H1 (cell line): Measurements from ENCODE around the gene WDR64.

Source experiments
- CBX8 ChIP-seq: fragments of 300-800, 300-1000 bp; sonication (generic); IDR thresholded peaks from 2 replicates; pipeline ENCODE4 v1.7.1; 2016; ENCODE audit warnings: low read depth, low read length, borderline replicate concordance
- CREB1 ChIP-seq: IDR thresholded peaks from 2 replicates; pipeline ENCODE4 v1.6.1; 2012; ENCODE audit warnings: inconsistent platforms
- CTCF ChIP-seq, 3 experiments: IDR thresholded peaks; 1 replicate in 2 of 3; 2 replicates in 1 of 3; pipeline versions ENCODE4 v1.5.1 to v1.6.1; 2011; ENCODE audit warnings: low read length in 3 of 3, mild to moderate bottlenecking in 3 of 3, inconsistent platforms in 2 of 3, low read depth in 1 of 3, moderate library complexity in 1 of 3; ENCODE audit not compliant: insufficient read depth in 1 of 3; ENCODE audit errors: control extremely low read depth in 1 of 3
- E2F6 ChIP-seq: IDR thresholded peaks from 2 replicates; pipeline ENCODE4 v1.6.1; 2012; ENCODE audit warnings: inconsistent platforms
- EZH2 ChIP-seq: fragments of 200-600 bp; sonication (generic); IDR thresholded peaks from 2 replicates; pipeline ENCODE4 v1.7.1; 2012; ENCODE audit warnings: low read depth, mild to moderate bottlenecking, moderate library complexity, low read length, inconsistent platforms; ENCODE audit not compliant: severe bottlenecking
- NRF1 ChIP-seq: IDR thresholded peaks from 2 replicates; pipeline ENCODE4 v1.6.1; 2011; ENCODE audit warnings: mild to moderate bottlenecking, low read depth, low read length, improper control_type of control experiment
- POLR2AphosphoS5 ChIP-seq: IDR thresholded peaks from 2 replicates; pipeline ENCODE4 v1.6.1; 2011; ENCODE audit warnings: low read depth, low read length
- RAD21 ChIP-seq, 2 experiments: IDR thresholded peaks in 1 of 2; conservative IDR thresholded peaks in 1 of 2; 2 replicates each; pipeline ENCODE4 v1.6.1; 2011; ENCODE audit warnings: low read depth in 2 of 2, low read length in 2 of 2, improper control_type of control experiment in 1 of 2, inconsistent platforms in 1 of 2, mild to moderate bottlenecking in 1 of 2, moderate library complexity in 1 of 2
- RFX5 ChIP-seq: IDR thresholded peaks from 2 replicates; pipeline ENCODE4 v1.6.1; 2011; ENCODE audit warnings: low read depth, low read length, improper control_type of control experiment, borderline replicate concordance
- SP1 ChIP-seq: IDR thresholded peaks from 2 replicates; pipeline ENCODE4 v1.6.1; 2011; ENCODE audit warnings: low read depth, low read length
- SRF ChIP-seq: IDR thresholded peaks from 2 replicates; pipeline ENCODE4 v1.6.1; 2011; ENCODE audit warnings: mild to moderate bottlenecking, low read depth, low read length, moderate library complexity
- TAF1 ChIP-seq: IDR thresholded peaks from 2 replicates; pipeline ENCODE4 v1.6.1; 2011; ENCODE audit warnings: mild to moderate bottlenecking, low read depth, low read length
- USF2 ChIP-seq: IDR thresholded peaks from 2 replicates; pipeline ENCODE4 v1.6.1; 2011; ENCODE audit warnings: low read length, improper control_type of control experiment
- YY1 ChIP-seq: IDR thresholded peaks from 2 replicates; pipeline ENCODE4 v1.6.1; 2011; ENCODE audit warnings: low read depth, mild to moderate bottlenecking, low read length

DNA sequence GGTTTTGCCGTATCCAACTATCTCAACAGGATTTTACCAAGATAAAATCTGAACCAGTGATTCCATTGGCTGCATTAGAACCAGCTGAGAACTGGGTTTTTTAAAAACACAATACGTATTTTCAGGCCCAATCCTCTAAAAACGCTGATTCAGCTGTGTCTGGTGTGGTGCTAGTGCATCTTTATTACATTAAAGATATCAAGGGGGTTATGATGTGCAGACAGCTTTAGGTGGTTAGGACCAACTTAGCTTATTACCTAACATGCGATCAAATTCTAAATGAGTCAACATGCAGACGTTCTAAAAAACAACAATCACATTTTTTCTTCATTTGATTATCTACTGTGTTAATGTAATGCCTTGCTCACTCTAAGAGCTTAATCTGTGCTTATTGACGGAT, 163.9 kb downstream of the WDR64 start:
- TF ChIP-seq RFX5: no peak
- no peak for TF ChIP-seq USF2
- TF ChIP-seq SP1: no peak
- no peak for TF ChIP-seq NRF1
- TF ChIP-seq RAD21 (IDR thresholded peaks at IDR 0.05 in 1 of 2, conservative IDR thresholded peaks at IDR 0.05 in 1 of 2; ENCODE audit: low read depth in 2 of 2, low read length in 2 of 2): no peak
- TF ChIP-seq TAF1: no peak
- no peak for TF ChIP-seq SRF
- TF ChIP-seq POLR2AphosphoS5: no peak
- TF ChIP-seq CTCF (IDR thresholded peaks at IDR 0.05; ENCODE audit: control extremely low read depth in 1 of 3, insufficient read depth in 1 of 3, low read depth in 1 of 3, low read length in 3 of 3): no peak
- no peak for TF ChIP-seq EZH2
- no peak for TF ChIP-seq E2F6
- no peak for TF ChIP-seq YY1
- TF ChIP-seq CBX8: no peak
- TF ChIP-seq CREB1: no peak
